SK-N-SH (cell line): ENCODE data around the gene COL2A1. TPM values are rescaled to one million over a fixed set of nuclear protein-coding genes. Genes with fewer than 3 reads are reported as not detected.

Experiments
- CTCF ChIA-PET: fragments of 300-600, 350-600 bp; formaldehyde crosslinking; extraction: SDS; loops from one replicate; lab custom pipeline; 2021; lab: Yijun Ruan, JAX
- POLR2A ChIA-PET: fragments of 350-600 bp; sonication (Branson Sonifier 250); formaldehyde crosslinking; extraction: SDS; loops from one replicate; lab custom pipeline; 2020; ENCODE audit warnings: antibody characterized with exemption, inconsistent platforms; lab: Yijun Ruan, JAX
- DNase-seq: peaks from one replicate; pipeline ENCODE4 v3.0.0; 2012
- H2AFZ ChIP-seq: fragments of 200-600 bp; sonication (generic); 2 replicates; pipeline ENCODE4 v1.8.1; 2016; ENCODE audit warnings: antibody characterized with exemption, mild to moderate bottlenecking, low read depth
- H3F3A ChIP-seq: fragments of 200-600 bp; sonication (generic); replicated peaks from 2 replicates; pipeline ENCODE3; 2016; ENCODE audit warnings: antibody characterized with exemption, mild to moderate bottlenecking; ENCODE audit not compliant: insufficient read depth
- H3K27ac ChIP-seq, 2 experiments: fragments of 200-500 bp in 1 of 2; fragments of 200-600 bp in 1 of 2; sonication (Bioruptor generic) in 1 of 2; sonication (generic), shearing (Covaris generic) in 1 of 2; 2 replicates each; pipeline versions ENCODE4 v1.5.1 to v1.6.1; 2014 to 2016; ENCODE audit warnings: low read depth in 2 of 2, inconsistent platforms in 1 of 2, low read length in 1 of 2, mild to moderate bottlenecking in 1 of 2, mixed read lengths in 1 of 2
- H3K27me3 ChIP-seq: fragments of 200-600 bp; sonication (generic), shearing (Covaris generic); 2 replicates; pipeline ENCODE4 v1.6.1; 2016; ENCODE audit warnings: mixed run types; ENCODE audit not compliant: insufficient read depth
- H3K36me3 ChIP-seq, 2 experiments: fragments of 200-500 bp in 1 of 2; fragments of 200-600 bp in 1 of 2; sonication (Bioruptor generic) in 1 of 2; sonication (generic) in 1 of 2; replicated peaks in 1 of 2; 2 replicates each; pipeline versions ENCODE3 to v1.5.1; 2014 to 2016; ENCODE audit warnings: low read length in 1 of 2, mild to moderate bottlenecking in 1 of 2; ENCODE audit not compliant: insufficient read depth in 2 of 2, control insufficient read depth in 1 of 2
- H3K4me1 ChIP-seq, 2 experiments: fragments of 200-500 bp in 1 of 2; fragments of 200-600 bp in 1 of 2; sonication (Bioruptor generic) in 1 of 2; sonication (generic), shearing (Covaris generic) in 1 of 2; 2 replicates each; pipeline versions ENCODE4 v1.5.1 to v1.6.1; 2014 to 2016; ENCODE audit warnings: low read depth in 1 of 2, low read length in 1 of 2, mixed run types in 1 of 2; ENCODE audit not compliant: insufficient read depth in 2 of 2, control insufficient read depth in 1 of 2
- H3K4me2 ChIP-seq: fragments of 200-600 bp; sonication (generic), shearing (Covaris generic); 2 replicates; pipeline ENCODE4 v1.6.1; 2017; ENCODE audit warnings: mixed run types
- H3K4me3 ChIP-seq, 2 experiments: fragments of 200-500 bp in 1 of 2; fragments of 200-600 bp in 1 of 2; sonication (Bioruptor generic) in 1 of 2; sonication (generic), shearing (Covaris generic) in 1 of 2; 2 replicates each; pipeline versions ENCODE4 v1.5.1 to v1.8.1; 2014 to 2016; ENCODE audit warnings: low read depth in 2 of 2, inconsistent platforms in 1 of 2, low read length in 1 of 2, mild to moderate bottlenecking in 1 of 2, mixed read lengths in 1 of 2, moderate library complexity in 1 of 2
- H3K79me2 ChIP-seq: fragments of 200-600 bp; sonication (generic); 2 replicates; pipeline ENCODE4 v1.8.1; 2017; ENCODE audit warnings: mild to moderate bottlenecking; ENCODE audit not compliant: insufficient read depth
- H3K9ac ChIP-seq: fragments of 200-600 bp; sonication (generic); 2 replicates; pipeline ENCODE4 v1.6.1; 2017; ENCODE audit warnings: mixed run types
- H3K9me2 ChIP-seq: fragments of 200-600 bp; sonication (generic); 2 replicates; pipeline ENCODE4 v1.6.1; 2017; ENCODE audit warnings: mixed run types
- H3K9me3 ChIP-seq: fragments of 200-600 bp; sonication (generic); 2 replicates; pipeline ENCODE4 v1.6.1; 2017; ENCODE audit warnings: mixed run types, mild to moderate bottlenecking, moderate library complexity
- H4K20me1 ChIP-seq: fragments of 200-600 bp; sonication (generic); 2 replicates; pipeline ENCODE4 v1.6.1; 2017; ENCODE audit warnings: mild to moderate bottlenecking, mixed run types; ENCODE audit not compliant: insufficient read depth
- CTCF ChIP-seq: fragments of 200-600 bp; sonication (generic); IDR thresholded peaks from 2 replicates; pipeline ENCODE4 v1.6.1; 2017; ENCODE audit warnings: antibody characterized with exemption, mild to moderate bottlenecking, moderate library complexity
- ELF1 ChIP-seq: IDR thresholded peaks from 2 replicates; pipeline ENCODE4 v1.4.0; 2012
- FOXJ3 ChIP-seq: sonication (generic); formaldehyde crosslinking; IDR thresholded peaks from 2 replicates; pipeline ENCODE4 v1.5.1; 2020; ENCODE audit warnings: mild to moderate bottlenecking, missing genetic modification reagents
- FOXM1 ChIP-seq: IDR thresholded peaks from 2 replicates; pipeline ENCODE4 v1.4.0; 2012; ENCODE audit warnings: low read depth, mild to moderate bottlenecking
- GABPA ChIP-seq: IDR thresholded peaks from 2 replicates; pipeline ENCODE4 v1.4.0; 2012; ENCODE audit warnings: low read depth, mild to moderate bottlenecking
- GATA2 ChIP-seq: sonication (generic); formaldehyde crosslinking; IDR thresholded peaks from 2 replicates; pipeline ENCODE4 v1.5.0; 2020; ENCODE audit warnings: mild to moderate bottlenecking, missing genetic modification reagents
- JUND ChIP-seq: IDR thresholded peaks from 2 replicates; pipeline ENCODE4 v1.4.0; 2012
- MEF2A ChIP-seq: IDR thresholded peaks from 2 replicates; pipeline ENCODE4 v1.4.0; 2012; ENCODE audit warnings: low read depth, borderline replicate concordance
- MXI1 ChIP-seq: IDR thresholded peaks from 2 replicates; pipeline ENCODE4 v1.6.1; 2012; ENCODE audit warnings: mild to moderate bottlenecking, low read depth, low read length, improper control_type of control experiment
- POLR2AphosphoS5 ChIP-seq: IDR thresholded peaks from 2 replicates; pipeline ENCODE4 v1.6.1; 2012; ENCODE audit warnings: low read depth, low read length
- RCOR1 ChIP-seq: fragments of 150-350 bp; IDR thresholded peaks from 2 replicates; pipeline ENCODE4 v1.6.1; 2017; ENCODE audit warnings: antibody characterized with exemption, low read length
- REST ChIP-seq: IDR thresholded peaks from 2 replicates; pipeline ENCODE4 v1.6.1; 2012; ENCODE audit warnings: mild to moderate bottlenecking, low read depth, low read length, moderate library complexity
- RFX5 ChIP-seq: IDR thresholded peaks from 2 replicates; pipeline ENCODE4 v1.6.1; 2012; ENCODE audit warnings: mild to moderate bottlenecking, improper control_type of control experiment, low read length
- SIN3A ChIP-seq: IDR thresholded peaks from 2 replicates; pipeline ENCODE4 v1.6.1; 2012; ENCODE audit warnings: low read depth, mild to moderate bottlenecking, low read length, moderate library complexity, borderline replicate concordance
- SMC3 ChIP-seq: IDR thresholded peaks from 2 replicates; pipeline ENCODE4 v1.6.1; 2012; ENCODE audit warnings: low read depth, low read length, improper control_type of control experiment
- USF2 ChIP-seq: fragments of 150-350 bp; IDR thresholded peaks from 2 replicates; pipeline ENCODE4 v1.6.1; 2017; ENCODE audit warnings: antibody characterized with exemption, low read length, low read depth, borderline replicate concordance
- ZBTB33 ChIP-seq: IDR thresholded peaks from 2 replicates; pipeline ENCODE4 v1.4.0; 2012; ENCODE audit warnings: low read depth, borderline replicate concordance
- WGBS: methylation state at CpG from one replicate; pipeline ENCODE4 v1.1.6; 2017; ENCODE audit warnings: low lambda C conversion rate; 5-methylcytosine and 5-hydroxymethylcytosine counted together
- polyA plus RNA-seq, 3 experiments: library from polyadenylated mRNA; depleted of rRNA; stranded (reverse); fragments of >200 nt; gene quantifications; 2 replicates each; pipeline ENCODE4 v1.2.3, GENCODE V29; 2012
- TF ChIP-seq, protein P1 (sequence below): IDR thresholded peaks from 2 replicates; pipeline ENCODE4 v1.4.0; 2012; ENCODE audit warnings: low read depth, borderline replicate concordance

COL2A1 gene
- polyA plus RNA-seq, 1 of the 3 experiments (the other 2 are of a cell fraction) = 0.02 TPM

- Histone ChIP-seq H3K9me2 (no peaks in the 10 kb centered on the region), H3F3A (no peaks in the 10 kb centered on the region), H3K27me3 (no peaks in the 10 kb centered on the region; the same call in 1 of the 2 replicates), H3K79me2 (no peaks in the 10 kb centered on the region), H3K9me3 (no peaks in the 10 kb centered on the region), H3K4me1 (peaks cover 0 to 16% of the 10 kb centered on the region in 2 experiments; a peak in 2 of 4 replicates), H4K20me1 (no peaks in the 10 kb centered on the region), H3K27ac (no peak overlapping the region), H3K4me2 (no peak overlapping the region), H3K36me3 (no peaks in the 10 kb centered on the region), H3K9ac (no peak overlapping the region), H3K4me3 (no peak overlapping the region), H2AFZ (no peak overlapping the region)
- TF ChIP-seq GATA2 (CRISPR knock-in tag) (no peak), MEF2A (no peak), SIN3A (no peak)
- ChIA-PET CTCF (interaction anchor here (0.7 to 4.2 kb wide), 4 partner anchors 10 to 46 kb away, joined by 3 to 34 read pairs (median 4); partner anchors contain the start of gene VDR), POLR2A (no interaction called here)
- WGBS = 69% methylated on average over 6 of the region's 6 CpGs
- DNase-seq = no peak
These were observed 65.2 kb downstream of the COL2A1 start for GRCh38 chr12:47939009-47939601.

DNA sequence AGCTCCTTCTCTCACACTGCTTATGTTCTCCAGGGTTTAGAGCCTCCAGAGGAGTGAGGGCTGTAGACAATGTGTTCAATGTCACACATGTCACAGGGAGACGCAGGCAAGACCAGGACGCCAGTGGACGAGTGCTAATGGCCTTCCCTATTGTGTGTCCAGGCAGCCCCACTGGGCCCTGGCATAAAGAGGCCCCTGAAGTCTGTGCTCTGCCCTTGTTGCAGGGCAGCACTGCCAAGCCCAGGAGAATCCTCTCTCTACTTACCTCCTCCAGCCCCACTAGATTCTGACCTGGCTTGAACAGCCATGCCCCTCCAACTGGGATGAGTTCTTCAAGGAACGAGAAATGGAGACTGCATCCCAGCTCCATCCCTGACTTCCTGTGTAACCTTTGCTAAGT is 65.7 kb downstream of the COL2A1 start:
- CTCF ChIA-PET = interaction anchor here (0.7 to 4.2 kb wide), 6 partner anchors 9 to 46 kb away, joined by 3 to 34 read pairs (median 3); partner anchors contain the start of gene VDR
- Histone ChIP-seq H3K36me3 (no peaks in the 10 kb centered on the region), H3K4me3 (no peak overlapping the region), H3K9me3 (no peaks in the 10 kb centered on the region), H3F3A (no peaks in the 10 kb centered on the region), H4K20me1 (no peaks in the 10 kb centered on the region), H3K27me3 (no peaks in the 10 kb centered on the region; the same call in 1 of the 2 replicates), H3K9me2 (no peaks in the 10 kb centered on the region), H3K4me1 (peaks cover 0 to 16% of the 10 kb centered on the region in 2 experiments; a peak in 2 of 4 replicates), H3K79me2 (no peaks in the 10 kb centered on the region), H3K27ac (no peak overlapping the region), H2AFZ (no peak overlapping the region), H3K9ac (no peak overlapping the region), H3K4me2 (no peak overlapping the region)
- POLR2A ChIA-PET = no interaction called here
- no peak for DNase-seq
- 91% methylated on average over 4 of the region's 4 CpGs for WGBS
- no peak for TF ChIP-seq GABPA
- no peak for TF ChIP-seq CTCF
- TF ChIP-seq RFX5 = no peak
- no peak for TF ChIP-seq REST
- TF ChIP-seq FOXM1 = no peak
- no peak for TF ChIP-seq GATA2 (CRISPR knock-in tag)
- TF ChIP-seq RCOR1 = no peak
- TF ChIP-seq POLR2AphosphoS5 = no peak
- TF ChIP-seq JUND = no peak
- TF ChIP-seq, protein P1, sequence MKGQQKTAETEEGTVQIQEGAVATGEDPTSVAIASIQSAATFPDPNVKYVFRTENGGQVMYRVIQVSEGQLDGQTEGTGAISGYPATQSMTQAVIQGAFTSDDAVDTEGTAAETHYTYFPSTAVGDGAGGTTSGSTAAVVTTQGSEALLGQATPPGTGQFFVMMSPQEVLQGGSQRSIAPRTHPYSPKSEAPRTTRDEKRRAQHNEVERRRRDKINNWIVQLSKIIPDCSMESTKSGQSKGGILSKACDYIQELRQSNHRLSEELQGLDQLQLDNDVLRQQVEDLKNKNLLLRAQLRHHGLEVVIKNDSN = no peak
- no peak for TF ChIP-seq USF2
- TF ChIP-seq FOXJ3 (CRISPR knock-in tag) = no peak
- no peak for TF ChIP-seq ELF1
- no peak for TF ChIP-seq ZBTB33
- no peak for TF ChIP-seq SMC3
- TF ChIP-seq MXI1 = no peak
